Esophagus squamous epithelium (tissue), 4 donors: Measurements from ENCODE around the gene TRIM15.

Experiments used
- POLR2A ChIP-seq, 4 donors: fragments of 450-650 bp; IDR thresholded peaks; one replicate each; pipeline ENCODE4 v1.6.1; 2017; ENCODE audit warnings: antibody characterized with exemption in 4 of 4, mild to moderate bottlenecking in 4 of 4, moderate library complexity in 3 of 4
- TF ChIP-seq, protein P1 (sequence below), 6 experiments: fragments of 450-650 bp in 4 of 6; fragments of 200-600 bp in 2 of 6; sonication (generic) in 2 of 6; IDR thresholded peaks; one replicate each; pipeline ENCODE4 v1.5.1; 2016 to 2019; ENCODE audit warnings: antibody characterized with exemption in 6 of 6, mild to moderate bottlenecking in 4 of 6, moderate library complexity in 4 of 6

DNA sequence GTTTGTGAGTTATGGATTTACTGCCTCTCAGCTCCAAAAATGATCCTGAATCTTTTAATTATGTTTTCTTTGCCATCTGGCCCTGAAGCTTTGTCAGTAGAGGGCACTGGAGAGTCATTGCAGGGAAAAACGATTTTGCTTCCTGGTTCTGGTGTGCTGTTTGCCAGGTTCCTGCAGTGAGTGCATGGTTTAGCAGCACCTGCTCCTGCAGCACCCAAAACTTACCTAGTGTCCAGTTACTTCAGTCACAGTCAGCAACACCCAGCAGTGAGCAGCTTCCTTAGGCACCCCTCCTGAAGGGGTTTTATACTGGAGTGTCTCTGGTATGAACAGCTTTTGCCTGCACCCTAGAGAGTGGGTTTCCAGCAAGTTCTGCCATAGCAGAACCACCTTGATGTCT is 55.9 kb downstream of the TRIM15 start:
- TF ChIP-seq, protein P1, sequence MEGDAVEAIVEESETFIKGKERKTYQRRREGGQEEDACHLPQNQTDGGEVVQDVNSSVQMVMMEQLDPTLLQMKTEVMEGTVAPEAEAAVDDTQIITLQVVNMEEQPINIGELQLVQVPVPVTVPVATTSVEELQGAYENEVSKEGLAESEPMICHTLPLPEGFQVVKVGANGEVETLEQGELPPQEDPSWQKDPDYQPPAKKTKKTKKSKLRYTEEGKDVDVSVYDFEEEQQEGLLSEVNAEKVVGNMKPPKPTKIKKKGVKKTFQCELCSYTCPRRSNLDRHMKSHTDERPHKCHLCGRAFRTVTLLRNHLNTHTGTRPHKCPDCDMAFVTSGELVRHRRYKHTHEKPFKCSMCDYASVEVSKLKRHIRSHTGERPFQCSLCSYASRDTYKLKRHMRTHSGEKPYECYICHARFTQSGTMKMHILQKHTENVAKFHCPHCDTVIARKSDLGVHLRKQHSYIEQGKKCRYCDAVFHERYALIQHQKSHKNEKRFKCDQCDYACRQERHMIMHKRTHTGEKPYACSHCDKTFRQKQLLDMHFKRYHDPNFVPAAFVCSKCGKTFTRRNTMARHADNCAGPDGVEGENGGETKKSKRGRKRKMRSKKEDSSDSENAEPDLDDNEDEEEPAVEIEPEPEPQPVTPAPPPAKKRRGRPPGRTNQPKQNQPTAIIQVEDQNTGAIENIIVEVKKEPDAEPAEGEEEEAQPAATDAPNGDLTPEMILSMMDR (IDR thresholded peaks at IDR 0.05), result peak; percentile 58 to 80 (median 75)
- TF ChIP-seq POLR2A (IDR thresholded peaks at IDR 0.05), result no peak
